ENCODE measurements around the gene RITA1. TPM values are rescaled to one million over a fixed set of nuclear protein-coding genes. Genes with fewer than 3 reads are reported as not detected.

Gene RITA1
- total and polyA plus RNA-seq, 8 donors = 4.1 to 19.2 (median 9.9) TPM

- Histone ChIP-seq H3K27me3 (no peaks in the 10 kb centered on the region), H3K4me1 (peaks cover 15 to 86% (median 35%) of the 10 kb centered on the region in 4 donors), H3K4me3 (no peak overlapping the region), H3K9me3 (no peaks in the 10 kb centered on the region), H3K36me3 (peaks cover 22 to 54% (median 53%) of the 10 kb centered on the region in 4 donors), H3K27ac (peak overlapping the region in 4 of 5 donors; percentile 28 to 72 (median 50))
- TF ChIP-seq, protein P1, sequence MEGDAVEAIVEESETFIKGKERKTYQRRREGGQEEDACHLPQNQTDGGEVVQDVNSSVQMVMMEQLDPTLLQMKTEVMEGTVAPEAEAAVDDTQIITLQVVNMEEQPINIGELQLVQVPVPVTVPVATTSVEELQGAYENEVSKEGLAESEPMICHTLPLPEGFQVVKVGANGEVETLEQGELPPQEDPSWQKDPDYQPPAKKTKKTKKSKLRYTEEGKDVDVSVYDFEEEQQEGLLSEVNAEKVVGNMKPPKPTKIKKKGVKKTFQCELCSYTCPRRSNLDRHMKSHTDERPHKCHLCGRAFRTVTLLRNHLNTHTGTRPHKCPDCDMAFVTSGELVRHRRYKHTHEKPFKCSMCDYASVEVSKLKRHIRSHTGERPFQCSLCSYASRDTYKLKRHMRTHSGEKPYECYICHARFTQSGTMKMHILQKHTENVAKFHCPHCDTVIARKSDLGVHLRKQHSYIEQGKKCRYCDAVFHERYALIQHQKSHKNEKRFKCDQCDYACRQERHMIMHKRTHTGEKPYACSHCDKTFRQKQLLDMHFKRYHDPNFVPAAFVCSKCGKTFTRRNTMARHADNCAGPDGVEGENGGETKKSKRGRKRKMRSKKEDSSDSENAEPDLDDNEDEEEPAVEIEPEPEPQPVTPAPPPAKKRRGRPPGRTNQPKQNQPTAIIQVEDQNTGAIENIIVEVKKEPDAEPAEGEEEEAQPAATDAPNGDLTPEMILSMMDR (IDR thresholded peaks at IDR 0.05) = no peak
- no peak for TF ChIP-seq POLR2AphosphoS5 (IDR thresholded peaks at IDR 0.05)
- TF ChIP-seq POLR2A (IDR thresholded peaks at IDR 0.05) = no peak
- no peak for TF ChIP-seq EP300 (IDR thresholded peaks at IDR 0.05)
- WGBS, 5 donors = 78 to 92% (median 89%) methylated on average over 13 of the region's 13 CpGs
- intact Hi-C loops (cut with DNase I; ENCODE audit: low total_unique reads) = no loop called here
- no peak for DNase-seq
Observed at GRCh38 chr12:113226696-113227568, 41.4 kb downstream of the RITA1 start.

- H3K4me3 ChIP-seq = no peak overlapping the region
- WGBS, 5 donors = 89 to 98% (median 92%) methylated on average over 5 of the region's 5 CpGs
- H3K27ac ChIP-seq = peak overlapping the region in 4 of 5 donors; percentile 28 to 72 (median 50)
- H3K9me3 ChIP-seq = no peaks in the 10 kb centered on the region
- peaks cover 6 to 86% (median 31%) of the 10 kb centered on the region in 4 donors for H3K4me1 ChIP-seq
- no peak for DNase-seq
- TF ChIP-seq POLR2AphosphoS5 (IDR thresholded peaks at IDR 0.05) = no peak
- TF ChIP-seq EP300 (IDR thresholded peaks at IDR 0.05) = no peak
- TF ChIP-seq POLR2A (IDR thresholded peaks at IDR 0.05) = no peak
- TF ChIP-seq, protein P1 (IDR thresholded peaks at IDR 0.05) = no peak
- H3K27me3 ChIP-seq = no peaks in the 10 kb centered on the region
- intact Hi-C loops (cut with DNase I; ENCODE audit: low total_unique reads) = no loop called here
- H3K36me3 ChIP-seq = peaks cover 26 to 63% (median 62%) of the 10 kb centered on the region in 4 donors
Observed at GRCh38 chr12:113227686-113228391, 42.3 kb downstream of the RITA1 start.

GRCh38 chr12:113228394-113229028 is 43.0 kb downstream of the RITA1 start:
- WGBS, 5 donors = 75 to 88% (median 82%) methylated on average over 5 of the region's 5 CpGs
- H3K4me3 ChIP-seq = no peak overlapping the region
- H3K4me1 ChIP-seq = peaks cover 5 to 86% (median 30%) of the 10 kb centered on the region in 4 donors
- peaks cover 33 to 70% (median 69%) of the 10 kb centered on the region in 4 donors for H3K36me3 ChIP-seq
- peak overlapping the region in 4 of 5 donors; percentile 12 to 72 (median 64) for H3K27ac ChIP-seq
- TF ChIP-seq POLR2AphosphoS5 (IDR thresholded peaks at IDR 0.05) (no peak), EP300 (IDR thresholded peaks at IDR 0.05) (no peak), POLR2A (IDR thresholded peaks at IDR 0.05) (no peak)
- TF ChIP-seq, protein P1 (IDR thresholded peaks at IDR 0.05) = no peak
- no peaks in the 10 kb centered on the region for H3K9me3 ChIP-seq
- intact Hi-C loops (cut with DNase I; ENCODE audit: low total_unique reads) = no loop called here
- no peak for DNase-seq
- H3K27me3 ChIP-seq = no peaks in the 10 kb centered on the region
